ENCODE results near the gene UBE2M.

The UBE2M gene

DNA sequence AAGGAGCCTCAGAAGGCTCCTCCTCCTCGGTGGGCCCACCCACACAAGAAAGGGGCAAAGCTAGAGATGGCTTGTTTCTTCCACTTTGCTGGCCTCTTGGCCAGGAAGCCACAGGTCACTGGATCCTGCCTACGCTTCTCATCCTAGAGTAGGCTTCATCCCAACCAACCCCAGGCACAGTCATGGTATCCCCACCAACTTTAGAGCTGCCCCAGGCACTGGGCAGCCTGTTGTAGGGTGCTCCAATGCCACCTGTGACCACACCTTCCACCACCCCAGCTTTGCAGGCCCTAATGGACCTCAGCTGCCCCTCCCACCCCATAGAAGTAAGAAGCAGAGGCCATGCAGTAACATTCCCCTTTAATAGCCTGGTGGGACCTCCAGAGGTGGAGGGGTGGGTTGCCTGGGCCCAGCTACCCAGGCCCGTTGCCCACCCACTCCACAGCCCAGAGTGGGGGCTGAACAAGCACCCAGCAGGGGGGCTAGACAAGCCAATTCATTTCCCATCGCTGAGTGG, 3.0 kb downstream of the UBE2M start:
- Histone ChIP-seq H2BK12ac (ENCODE audit: low read length) (no peak overlapping the region), H3K23ac (ENCODE audit: low read length) (no peak overlapping the region), H2BK5ac (ENCODE audit: low read depth, low read length, poor library complexity) (peak overlapping the region; percentile 0), H2BK120ac (ENCODE audit: insufficient read depth, low read length, poor library complexity) (no peak overlapping the region), H2AK5ac (ENCODE audit: low read length) (peak overlapping the region; percentile 16), H3K36me3 (ENCODE audit: control insufficient read depth in 1 of 2, insufficient read depth in 2 of 2, low read length in 2 of 2) (peaks cover 45% of the 10 kb centered on the region in 2 experiments), H3K79me2 (ENCODE audit: control insufficient read depth, insufficient read depth, low read length, poor library complexity) (peaks cover 27% of the 10 kb centered on the region), H3K14ac (ENCODE audit: low read length) (peak overlapping the region; percentile 47), H3K4me3 (ENCODE audit: low read depth, low read length) (no peak overlapping the region), H3K79me1 (ENCODE audit: low read length) (peaks cover 26% of the 10 kb centered on the region), H4K12ac (ENCODE audit: low read depth, low read length) (peak overlapping the region; percentile 9), H3K4me1 (ENCODE audit: control insufficient read depth in 1 of 2, insufficient read depth in 2 of 2, low read length in 2 of 2) (peaks cover 21 to 29% of the 10 kb centered on the region in 2 experiments), H3K9ac (ENCODE audit: low read length) (peak overlapping the region; percentile 64), H3K18ac (ENCODE audit: low read length) (no peak overlapping the region), H3K4ac (ENCODE audit: low read depth, low read length) (peak overlapping the region; percentile 22), H3K9me3 (ENCODE audit: insufficient read depth, low read depth, low read length) (no peaks in the 10 kb centered on the region), H3K27ac (ENCODE audit: low read depth, low read length) (peak overlapping the region; percentile 89), H3K4me2 (ENCODE audit: low read length) (peak overlapping the region; percentile 90), H3K27me3 (ENCODE audit: insufficient read depth, low read length) (no peaks in the 10 kb centered on the region), H4K91ac (ENCODE audit: low read depth, low read length) (no peak overlapping the region), H4K8ac (ENCODE audit: low read depth, low read length) (peak overlapping the region; percentile 98), H2AFZ (ENCODE audit: insufficient read depth, low read length, poor library complexity) (no peak overlapping the region)
- no peak for DNase-seq
- no CpG with 5 or more reads among the region's 4 CpGs for WGBS (ENCODE audit: extremely low coverage, insufficient coverage, insufficient read length)

DNA sequence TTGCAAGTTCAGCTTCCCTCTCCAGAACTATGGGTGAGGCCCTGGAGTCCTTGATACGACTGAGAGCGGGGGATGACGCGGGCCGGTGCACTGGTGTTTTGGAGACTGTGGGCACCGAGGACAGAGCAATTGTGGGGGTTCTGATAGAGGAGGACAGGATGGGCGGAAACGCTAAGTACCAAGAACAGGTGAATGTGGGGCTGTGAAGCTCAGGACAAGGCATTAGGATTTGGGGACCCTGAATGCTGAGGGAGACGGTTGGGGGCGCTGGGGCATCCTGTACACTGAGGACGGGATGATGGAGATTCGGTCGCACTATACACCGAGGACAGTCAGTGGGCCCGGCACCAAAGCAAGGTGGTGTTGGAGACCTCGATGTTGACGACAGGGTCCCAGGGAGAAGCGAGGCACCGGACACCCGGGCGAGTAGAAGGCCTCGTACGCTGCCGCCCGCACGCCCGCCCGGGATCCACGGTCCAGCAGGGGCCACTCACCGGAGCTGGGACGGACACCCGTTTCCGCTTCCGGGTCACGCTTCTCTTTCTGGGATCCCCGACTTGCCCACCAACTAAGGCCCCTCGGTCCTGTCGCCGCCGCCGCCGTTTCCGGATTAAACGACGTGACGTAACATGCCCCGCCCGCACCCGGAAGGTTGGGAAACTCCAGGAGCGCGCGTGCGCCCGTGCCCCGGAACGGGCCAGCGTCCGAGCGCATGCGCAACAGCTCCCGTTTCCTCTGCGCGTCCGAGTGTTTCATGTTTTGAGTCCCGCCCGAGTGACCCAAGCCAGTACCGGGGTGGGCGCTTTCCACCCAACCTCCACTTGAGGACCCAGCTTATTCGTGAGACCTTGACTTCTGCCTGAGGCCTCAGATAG, 3.7 kb downstream of the UBE2M start, which contains the start of gene CHMP2A:
CHMP2A (minus strand) TSS at position 612 of the 875 bp plus-strand sequence. CDS start 893 bp downstream, outside the sequence.
- peak within 1 kb of the TSS; percentile 68 for H2AFZ ChIP-seq (ENCODE audit: insufficient read depth, low read length, poor library complexity)
- peak within 1 kb of the TSS; percentile 78 for H3K4ac ChIP-seq (ENCODE audit: low read depth, low read length)
- H2BK120ac ChIP-seq (ENCODE audit: insufficient read depth, low read length, poor library complexity): peak within 1 kb of the TSS; percentile 59
- peak within 1 kb of the TSS; percentile 91 for H4K12ac ChIP-seq (ENCODE audit: low read depth, low read length)
- peak within 1 kb of the TSS; percentile 98 for H4K8ac ChIP-seq (ENCODE audit: low read depth, low read length)
- H4K91ac ChIP-seq (ENCODE audit: low read depth, low read length): peak within 1 kb of the TSS; percentile 94
- WGBS (ENCODE audit: extremely low coverage, insufficient coverage, insufficient read length): no CpG with 5 or more reads among the region's 69 CpGs
- no peak within 1 kb of the TSS for H3K23ac ChIP-seq (ENCODE audit: low read length)
- peak within 1 kb of the TSS; percentile 82 for H3K4me3 ChIP-seq (ENCODE audit: low read depth, low read length)
- peak within 1 kb of the TSS; percentile 10 for H2BK12ac ChIP-seq (ENCODE audit: low read length)
- peak within 1 kb of the TSS; percentile 91 for H3K9ac ChIP-seq (ENCODE audit: low read length)
- H3K9me3 ChIP-seq (ENCODE audit: insufficient read depth, low read depth, low read length): no peaks in the 10 kb centered on the region
- peak within 1 kb of the TSS; percentile 94 for H3K14ac ChIP-seq (ENCODE audit: low read length)
- peak within 1 kb of the TSS; percentile 90 for H3K4me2 ChIP-seq (ENCODE audit: low read length)
- H2BK5ac ChIP-seq (ENCODE audit: low read depth, low read length, poor library complexity): peak within 1 kb of the TSS; percentile 55
- H3K27ac ChIP-seq (ENCODE audit: low read depth, low read length): peak within 1 kb of the TSS; percentile 89
- peak; percentile 90 to 98 for DNase-seq
- H3K79me1 ChIP-seq (ENCODE audit: low read length): peaks cover 24% of the 10 kb centered on the region
- peaks cover 18 to 26% of the 10 kb centered on the region in 2 experiments for H3K4me1 ChIP-seq (ENCODE audit: control insufficient read depth in 1 of 2, insufficient read depth in 2 of 2, low read length in 2 of 2)
- no peaks in the 10 kb centered on the region for H3K27me3 ChIP-seq (ENCODE audit: insufficient read depth, low read length)
- peaks cover 27% of the 10 kb centered on the region for H3K79me2 ChIP-seq (ENCODE audit: control insufficient read depth, insufficient read depth, low read length, poor library complexity)
- H3K18ac ChIP-seq (ENCODE audit: low read length): peak within 1 kb of the TSS; percentile 71
- H3K36me3 ChIP-seq (ENCODE audit: control insufficient read depth in 1 of 2, insufficient read depth in 2 of 2, low read length in 2 of 2): peaks cover 52% of the 10 kb centered on the region in 2 experiments
- peak within 1 kb of the TSS; percentile 92 for H2AK5ac ChIP-seq (ENCODE audit: low read length)

DNA sequence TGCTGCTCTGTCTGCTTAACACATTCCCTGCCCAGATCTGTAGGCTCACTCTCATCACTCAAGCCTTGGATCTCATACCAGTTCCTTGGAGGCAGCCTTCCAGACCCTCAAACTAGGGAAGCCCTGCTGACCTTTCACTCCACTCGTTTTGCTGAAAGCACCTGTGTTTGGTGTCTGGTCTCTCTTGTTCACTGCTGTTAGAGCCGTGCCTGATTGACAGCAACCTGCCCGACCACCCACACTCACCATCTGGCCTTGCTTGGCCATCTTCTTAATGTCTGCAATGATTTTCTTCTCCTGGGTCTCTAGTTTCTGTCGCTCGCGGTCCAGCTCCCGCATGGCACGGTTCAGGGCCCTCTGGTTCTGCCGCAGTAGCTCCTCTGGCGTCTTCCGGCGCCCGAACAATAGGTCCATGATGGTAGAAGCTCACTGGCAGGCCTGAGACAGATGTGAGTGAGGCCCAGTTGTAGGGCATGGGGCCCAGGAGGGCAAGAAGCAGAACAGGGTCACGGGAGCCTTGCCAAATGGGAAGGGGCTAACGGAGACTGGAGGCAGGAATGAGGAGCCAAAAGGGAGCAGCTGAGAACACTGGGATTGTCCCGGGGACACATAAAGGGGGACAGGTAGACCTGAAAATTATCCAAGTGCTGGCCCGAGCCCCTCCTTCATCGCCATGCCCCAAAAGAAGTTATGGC, 4.5 kb downstream of the UBE2M start:
- H3K27ac ChIP-seq (ENCODE audit: low read depth, low read length): peak overlapping the region; percentile 89
- DNase-seq: no peak
- no CpG with 5 or more reads among the region's 18 CpGs for WGBS (ENCODE audit: extremely low coverage, insufficient coverage, insufficient read length)

DNA sequence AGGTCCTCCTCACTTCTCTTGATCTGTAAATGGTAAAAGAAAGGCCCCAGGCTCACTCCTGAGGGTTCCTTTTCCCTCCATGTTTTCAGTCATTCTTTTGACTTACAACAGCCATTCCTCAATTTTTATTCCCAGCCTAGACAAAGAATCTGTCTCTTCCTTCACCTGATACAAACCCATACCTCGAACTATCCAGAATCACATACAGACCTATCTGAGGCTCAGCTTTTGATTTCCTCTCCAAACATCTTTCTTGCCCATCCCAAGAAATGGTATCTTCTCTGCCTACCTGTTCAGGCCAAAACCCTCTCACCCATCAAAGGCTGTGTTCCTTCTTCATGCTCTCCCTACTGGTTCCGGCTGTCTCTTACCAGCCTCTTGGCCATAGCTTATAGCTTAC, 5.8 kb downstream of the UBE2M start:
- no peak overlapping the region for H3K4me2 ChIP-seq (ENCODE audit: low read length)
- peaks cover 14% of the 10 kb centered on the region for H3K79me2 ChIP-seq (ENCODE audit: control insufficient read depth, insufficient read depth, low read length, poor library complexity)
- H2AK5ac ChIP-seq (ENCODE audit: low read length): no peak overlapping the region
- no peak overlapping the region for H3K9ac ChIP-seq (ENCODE audit: low read length)
- H3K4ac ChIP-seq (ENCODE audit: low read depth, low read length): no peak overlapping the region
- no peak overlapping the region for H2AFZ ChIP-seq (ENCODE audit: insufficient read depth, low read length, poor library complexity)
- H4K91ac ChIP-seq (ENCODE audit: low read depth, low read length): no peak overlapping the region
- H3K4me3 ChIP-seq (ENCODE audit: low read depth, low read length): no peak overlapping the region
- H2BK120ac ChIP-seq (ENCODE audit: insufficient read depth, low read length, poor library complexity): no peak overlapping the region
- no peak overlapping the region for H2BK5ac ChIP-seq (ENCODE audit: low read depth, low read length, poor library complexity)
- peaks cover 73% of the 10 kb centered on the region in 2 experiments for H3K36me3 ChIP-seq (ENCODE audit: control insufficient read depth in 1 of 2, insufficient read depth in 2 of 2, low read length in 2 of 2)
- H3K18ac ChIP-seq (ENCODE audit: low read length): no peak overlapping the region
- no peak overlapping the region for H3K27ac ChIP-seq (ENCODE audit: low read depth, low read length)
- peaks cover 17 to 25% of the 10 kb centered on the region in 2 experiments for H3K4me1 ChIP-seq (ENCODE audit: control insufficient read depth in 1 of 2, insufficient read depth in 2 of 2, low read length in 2 of 2)
- H3K23ac ChIP-seq (ENCODE audit: low read length): no peak overlapping the region
- no CpG with 5 or more reads among the region's 2 CpGs for WGBS (ENCODE audit: extremely low coverage, insufficient coverage, insufficient read length)
- no peak overlapping the region for H4K12ac ChIP-seq (ENCODE audit: low read depth, low read length)
- H3K27me3 ChIP-seq (ENCODE audit: insufficient read depth, low read length): no peaks in the 10 kb centered on the region
- H3K9me3 ChIP-seq (ENCODE audit: insufficient read depth, low read depth, low read length): peaks cover 2% of the 10 kb centered on the region
- peaks cover 8% of the 10 kb centered on the region for H3K79me1 ChIP-seq (ENCODE audit: low read length)
- no peak overlapping the region for H2BK12ac ChIP-seq (ENCODE audit: low read length)
- DNase-seq: no peak
- no peak overlapping the region for H3K14ac ChIP-seq (ENCODE audit: low read length)
- H4K8ac ChIP-seq (ENCODE audit: low read depth, low read length): no peak overlapping the region

More for the DNA sequence above, 4.5 kb downstream of the UBE2M start:
- Histone ChIP-seq H3K4me2 (ENCODE audit: low read length) (peak overlapping the region; percentile 90), H2BK12ac (ENCODE audit: low read length) (peak overlapping the region; percentile 10), H4K91ac (ENCODE audit: low read depth, low read length) (peak overlapping the region; percentile 94), H2BK5ac (ENCODE audit: low read depth, low read length, poor library complexity) (peak overlapping the region; percentile 55), H2AFZ (ENCODE audit: insufficient read depth, low read length, poor library complexity) (no peak overlapping the region), H3K27me3 (ENCODE audit: insufficient read depth, low read length) (no peaks in the 10 kb centered on the region), H2BK120ac (ENCODE audit: insufficient read depth, low read length, poor library complexity) (peak overlapping the region; percentile 59), H3K18ac (ENCODE audit: low read length) (peak overlapping the region; percentile 71), H4K8ac (ENCODE audit: low read depth, low read length) (peak overlapping the region; percentile 98), H2AK5ac (ENCODE audit: low read length) (peak overlapping the region; percentile 92), H3K4me1 (ENCODE audit: control insufficient read depth in 1 of 2, insufficient read depth in 2 of 2, low read length in 2 of 2) (peaks cover 17 to 25% of the 10 kb centered on the region in 2 experiments), H3K79me1 (ENCODE audit: low read length) (peaks cover 18% of the 10 kb centered on the region), H3K36me3 (ENCODE audit: control insufficient read depth in 1 of 2, insufficient read depth in 2 of 2, low read length in 2 of 2) (peaks cover 60% of the 10 kb centered on the region in 2 experiments), H3K79me2 (ENCODE audit: control insufficient read depth, insufficient read depth, low read length, poor library complexity) (peaks cover 23% of the 10 kb centered on the region), H3K9me3 (ENCODE audit: insufficient read depth, low read depth, low read length) (peaks cover under 1% of the 10 kb centered on the region), H3K14ac (ENCODE audit: low read length) (peak overlapping the region; percentile 94), H4K12ac (ENCODE audit: low read depth, low read length) (peak overlapping the region; percentile 91), H3K4me3 (ENCODE audit: low read depth, low read length) (peak overlapping the region; percentile 82), H3K4ac (ENCODE audit: low read depth, low read length) (peak overlapping the region; percentile 78), H3K23ac (ENCODE audit: low read length) (no peak overlapping the region), H3K9ac (ENCODE audit: low read length) (peak overlapping the region; percentile 91)

Data from trophoblast cell (in vitro differentiated cells and primary cell).